Activated T-helper 1 cell treated with Interleukin-2 at 50 U/mL for 16 hours (primary cell): ENCODE results near the gene MPST.
"Not testable (repeated sequence)": the region's sequence is repeated elsewhere in the genome, so short reads cannot be mapped to it uniquely, and the experiment has no call there.

Source experiments
- DNase-seq: peaks from one replicate; pipeline ENCODE4 v3.0.0-alpha.2; 2020; ENCODE audit warnings: low read depth

MPST gene

GRCh38 chr22:37019309-37020191, at the start of gene MPST, which contains the start of gene TST:
Gene MPST, plus strand, starts transcription at chr22:37019742. Its CDS starts 95 bp downstream, at chr22:37019837.
Gene TST, minus strand, starts transcription at chr22:37019447. Its CDS starts 715 bp downstream, at chr22:37018732.
- peak; percentile 25 for DNase-seq

GRCh38 chr22:36971341-36972125, 48.0 kb upstream of the MPST start:
- no peak for DNase-seq

- no peak for DNase-seq
Measured at GRCh38 chr22:36976606-36977005, 42.9 kb upstream of the MPST start.

GRCh38 chr22:36977401-36977861, 42.1 kb upstream of the MPST start:
- peak; percentile 69 for DNase-seq

GRCh38 chr22:36977947-36978660, 41.4 kb upstream of the MPST start:
- peak; percentile 83 for DNase-seq

- no peak for DNase-seq
Measured at GRCh38 chr22:36979016-36979910, 40.3 kb upstream of the MPST start.

GRCh38 chr22:36981247-36981775, 38.2 kb upstream of the MPST start:
- no peak for DNase-seq

GRCh38 chr22:36982136-36982535, 37.4 kb upstream of the MPST start:
- DNase-seq, result no peak

GRCh38 chr22:36985211-36985889, 34.2 kb upstream of the MPST start:
- no peak for DNase-seq

GRCh38 chr22:36986242-36986821, 33.2 kb upstream of the MPST start:
- DNase-seq, result no peak

- DNase-seq, result no peak
Measured at GRCh38 chr22:36988075-36988832, 31.3 kb upstream of the MPST start.

GRCh38 chr22:36989012-36989411, 30.5 kb upstream of the MPST start:
- not testable (repeated sequence) for DNase-seq

- no peak for DNase-seq
Measured at GRCh38 chr22:36990457-36990856, 29.1 kb upstream of the MPST start.

- DNase-seq, result no peak
Measured at GRCh38 chr22:36991206-36991605, 28.3 kb upstream of the MPST start.

GRCh38 chr22:36997746-36998145, 21.8 kb upstream of the MPST start:
- no peak for DNase-seq

- DNase-seq, result no peak
Measured at GRCh38 chr22:36998620-36999351, 20.8 kb upstream of the MPST start.

GRCh38 chr22:36999463-36999862, 20.1 kb upstream of the MPST start:
- no peak for DNase-seq
